H9 (cell line): ENCODE data around the gene RINL. TPM values are rescaled to one million over a fixed set of nuclear protein-coding genes. Genes with fewer than 3 reads are reported as not detected.

ENCODE experiments used
- DNase-seq: peaks from one replicate; pipeline ENCODE4 v3.0.0-alpha.2; 2017
- H2AFZ ChIP-seq: one replicate; pipeline ENCODE4 v1.6.1; 2013; ENCODE audit warnings: mild to moderate bottlenecking, low read length, control low read depth, moderate library complexity
- H2AK5ac ChIP-seq: 2 replicates; pipeline ENCODE4 v1.6.1; 2013; ENCODE audit warnings: low read length, control low read depth, mixed read lengths; ENCODE audit not compliant: insufficient read length
- H2BK120ac ChIP-seq: one replicate; pipeline ENCODE4 v1.6.1; 2013; ENCODE audit warnings: low read depth, mild to moderate bottlenecking, low read length, control low read depth, inconsistent platforms; ENCODE audit not compliant: poor library complexity, severe bottlenecking
- H2BK12ac ChIP-seq: 2 replicates; pipeline ENCODE4 v1.6.1; 2013; ENCODE audit warnings: low read length, control low read depth, mixed read lengths, low read depth; ENCODE audit not compliant: insufficient read length
- H2BK15ac ChIP-seq: 2 replicates; pipeline ENCODE4 v1.6.1; 2013; ENCODE audit warnings: low read depth, low read length, control low read depth
- H2BK20ac ChIP-seq: one replicate; pipeline ENCODE4 v1.6.1; 2013; ENCODE audit warnings: low read depth, mild to moderate bottlenecking, low read length, control low read depth, inconsistent platforms; ENCODE audit not compliant: poor library complexity, severe bottlenecking
- H2BK5ac ChIP-seq: 2 replicates; pipeline ENCODE4 v1.6.1; 2013; ENCODE audit warnings: low read length, control low read depth, mixed read lengths; ENCODE audit not compliant: insufficient read length
- H3K14ac ChIP-seq: 2 replicates; pipeline ENCODE4 v1.6.1; 2013; ENCODE audit warnings: low read length, control low read depth; ENCODE audit not compliant: insufficient read depth
- H3K18ac ChIP-seq: 2 replicates; pipeline ENCODE4 v1.6.1; 2013; ENCODE audit warnings: low read depth, mild to moderate bottlenecking, mixed read lengths, low read length, control low read depth; ENCODE audit not compliant: insufficient read length
- H3K23ac ChIP-seq: 2 replicates; pipeline ENCODE4 v1.6.1; 2013; ENCODE audit warnings: low read length, control low read depth, mixed read lengths, low read depth; ENCODE audit not compliant: insufficient read length
- H3K23me2 ChIP-seq: 2 replicates; pipeline ENCODE4 v1.6.1; 2013; ENCODE audit warnings: low read depth, mild to moderate bottlenecking, mixed read lengths, low read length, control low read depth; ENCODE audit not compliant: insufficient read length, poor library complexity, severe bottlenecking
- H3K27ac ChIP-seq: 2 replicates; pipeline ENCODE4 v1.5.1; 2013; ENCODE audit warnings: low read length, control low read depth, mixed read lengths, low read depth; ENCODE audit not compliant: insufficient read length
- H3K27me3 ChIP-seq: 2 replicates; pipeline ENCODE4 v1.6.1; 2013; ENCODE audit warnings: low read length, control low read depth, inconsistent platforms; ENCODE audit not compliant: insufficient read depth
- H3K4ac ChIP-seq: 2 replicates; pipeline ENCODE4 v1.6.1; 2013; ENCODE audit warnings: low read depth, mild to moderate bottlenecking, control low read depth, inconsistent platforms, low read length, moderate library complexity
- H3K4me1 ChIP-seq: 2 replicates; pipeline ENCODE4 v1.6.1; 2013; ENCODE audit warnings: low read length, control low read depth, inconsistent platforms; ENCODE audit not compliant: insufficient read depth
- H3K4me2 ChIP-seq: 2 replicates; pipeline ENCODE4 v1.6.1; 2013; ENCODE audit warnings: low read length, control low read depth, mixed read lengths; ENCODE audit not compliant: insufficient read length, insufficient read depth
- H3K56ac ChIP-seq: 2 replicates; pipeline ENCODE4 v1.6.1; 2013; ENCODE audit warnings: low read depth, mild to moderate bottlenecking, mixed read lengths, low read length, control low read depth; ENCODE audit not compliant: insufficient read length
- H3K79me1 ChIP-seq: 2 replicates; pipeline ENCODE4 v1.6.1; 2013; ENCODE audit warnings: low read depth, mild to moderate bottlenecking, moderate library complexity, low read length, control low read depth, inconsistent platforms; ENCODE audit not compliant: insufficient read depth, poor library complexity, severe bottlenecking
- H3K79me2 ChIP-seq: 2 replicates; pipeline ENCODE4 v1.6.1; 2013; ENCODE audit warnings: low read length, control low read depth, inconsistent platforms; ENCODE audit not compliant: insufficient read depth
- H3K9ac ChIP-seq: 2 replicates; pipeline ENCODE4 v1.6.1; 2013; ENCODE audit warnings: low read length, control low read depth, mixed read lengths; ENCODE audit not compliant: insufficient read length; ENCODE audit errors: extremely low read depth
- H3K9me3 ChIP-seq: one replicate; pipeline ENCODE4 v1.6.1; 2013; ENCODE audit warnings: low read depth, low read length, inconsistent platforms; ENCODE audit not compliant: control insufficient read depth
- H3T11ph ChIP-seq: one replicate; pipeline ENCODE4 v1.6.1; 2013; ENCODE audit warnings: mild to moderate bottlenecking, low read length, control low read depth, inconsistent platforms
- H4K20me1 ChIP-seq: one replicate; pipeline ENCODE4 v1.6.1; 2013; ENCODE audit not compliant: control insufficient read depth, insufficient read length, insufficient read depth
- H4K5ac ChIP-seq: 2 replicates; pipeline ENCODE4 v1.6.1; 2013; ENCODE audit warnings: low read depth, mild to moderate bottlenecking, mixed read lengths, low read length, control low read depth; ENCODE audit not compliant: insufficient read length
- H4K8ac ChIP-seq: replicated peaks from 2 replicates; pipeline ENCODE4 v1.6.1; 2013; ENCODE audit warnings: low read length, control low read depth, mixed read lengths, low read depth; ENCODE audit not compliant: insufficient read length
- H4K91ac ChIP-seq: 2 replicates; pipeline ENCODE4 v1.6.1; 2013; ENCODE audit warnings: low read depth, mild to moderate bottlenecking, moderate library complexity, mixed read lengths, low read length, control low read depth; ENCODE audit not compliant: insufficient read length
- H3K27ac Mint-ChIP-seq, 3 experiments: 2 replicates in 2 of 3; 3 replicates in 1 of 3; pipeline ENCODE4 v1.8.0; 2020 to 2021; ENCODE audit warnings: mixed read lengths in 3 of 3, mild to moderate bottlenecking in 1 of 3, moderate library complexity in 1 of 3
- H3K27me3 Mint-ChIP-seq: 2 replicates; pipeline ENCODE4 v1.8.0; 2021; ENCODE audit warnings: low read depth, mild to moderate bottlenecking, moderate library complexity, mixed read lengths
- H3K36me3 Mint-ChIP-seq, 3 experiments: 2 replicates in 2 of 3; 3 replicates in 1 of 3; pipeline ENCODE4 v1.8.0; 2020 to 2021; ENCODE audit warnings: low read depth in 3 of 3, mixed read lengths in 3 of 3; ENCODE audit not compliant: insufficient read depth in 1 of 3
- H3K4me1 Mint-ChIP-seq, 2 experiments: 2 replicates each; pipeline ENCODE4 v1.8.0; 2020; ENCODE audit warnings: mixed read lengths in 2 of 2
- H3K4me3 Mint-ChIP-seq, 2 experiments: 2 replicates in 1 of 2; 3 replicates in 1 of 2; pipeline ENCODE4 v1.8.0; 2020 to 2021; ENCODE audit warnings: mild to moderate bottlenecking in 2 of 2, mixed read lengths in 2 of 2, moderate library complexity in 1 of 2
- H3K9me3 Mint-ChIP-seq, 2 experiments: 2 replicates in 1 of 2; 3 replicates in 1 of 2; pipeline ENCODE4 v1.8.0; 2020; ENCODE audit warnings: mild to moderate bottlenecking in 2 of 2, mixed read lengths in 2 of 2, moderate library complexity in 1 of 2
- CTCF ChIP-seq: fragments of 200-600 bp; sonication (generic); conservative IDR thresholded peaks from 3 replicates; pipeline ENCODE4 v1.8.0; 2021; ENCODE audit warnings: antibody characterized with exemption, mild to moderate bottlenecking
- WGBS: extraction: QIAGEN DNeasy Blood & Tissue Kit; methylation state at CpG from one replicate; pipeline ENCODE4 v1.1.7; 2013; ENCODE audit warnings: missing lambda C conversion rate, low lambda C conversion rate, mixed read lengths; ENCODE audit not compliant: insufficient read length; ENCODE audit errors: extremely low coverage; 5-methylcytosine and 5-hydroxymethylcytosine counted together
- total RNA-seq: library from RNA; stranded (reverse); gene quantifications from 2 replicates; pipeline ENCODE4 v1.2.1, GENCODE V29; 2021

Gene RINL
- total RNA-seq, 1 experiment from 2014 or later = 6.4 TPM

DNA sequence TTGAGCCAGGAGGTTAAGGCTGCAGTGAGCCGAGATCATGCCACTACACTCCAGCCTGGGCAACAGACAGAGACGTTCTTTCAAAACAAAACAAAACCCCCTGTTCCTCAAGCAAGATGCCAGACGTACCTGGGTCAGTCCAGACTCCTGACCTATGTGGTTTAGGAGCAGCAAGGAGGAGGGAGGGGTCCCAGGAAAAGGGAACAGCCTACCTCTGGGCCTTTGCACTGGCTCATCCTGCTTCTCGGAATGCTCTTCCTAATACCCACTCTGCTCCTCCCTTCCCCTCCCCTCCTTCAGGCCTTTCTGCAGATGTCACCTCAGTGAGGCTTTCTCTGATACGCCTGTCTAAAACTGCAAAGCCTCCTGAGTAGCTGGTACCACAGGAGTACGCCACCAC, 9.5 kb downstream of the RINL start:
- DNase-seq = no peak
- no peak overlapping the region for H4K91ac ChIP-seq
- peaks cover 12% of the 10 kb centered on the region for H3K27me3 Mint-ChIP-seq
- H3K4me1 Mint-ChIP-seq = peaks cover 14 to 19% of the 10 kb centered on the region in 2 experiments
- H3K4me1 ChIP-seq = no peaks in the 10 kb centered on the region; the same call in 1 of the 2 replicates
- H4K20me1 ChIP-seq = no peaks in the 10 kb centered on the region
- no peaks in the 10 kb centered on the region for H3K9me3 Mint-ChIP-seq
- H3K4me2 ChIP-seq = no peak overlapping the region
- no peak overlapping the region for H2BK120ac ChIP-seq
- H3K79me2 ChIP-seq = no peaks in the 10 kb centered on the region
- H3K27ac Mint-ChIP-seq = no peak overlapping the region
- H3K27ac ChIP-seq = no peak overlapping the region
- TF ChIP-seq CTCF = no peak
- no peak overlapping the region for H4K8ac ChIP-seq
- no peak overlapping the region for H3K14ac ChIP-seq
- H3K9me3 ChIP-seq = no peaks in the 10 kb centered on the region
- H3K56ac ChIP-seq = no peak overlapping the region
- no peak overlapping the region for H3K18ac ChIP-seq
- no peak overlapping the region for H2BK15ac ChIP-seq
- H2AFZ ChIP-seq = no peak overlapping the region
- no peak overlapping the region for H2AK5ac ChIP-seq
- H3K23me2 ChIP-seq = no peaks in the 10 kb centered on the region
- no peak overlapping the region for H2BK5ac ChIP-seq
- H3K27me3 ChIP-seq = no peaks in the 10 kb centered on the region; the same call in 1 of the 2 replicates
- H3T11ph ChIP-seq = no peak overlapping the region
- H2BK12ac ChIP-seq = no peak overlapping the region
- H3K4ac ChIP-seq = no peak overlapping the region
- no peak overlapping the region for H3K9ac ChIP-seq
- H2BK20ac ChIP-seq = no peak overlapping the region
- no peak overlapping the region for H3K4me3 Mint-ChIP-seq
- no peak overlapping the region for H3K23ac ChIP-seq
- H4K5ac ChIP-seq = no peak overlapping the region
- H3K79me1 ChIP-seq = no peaks in the 10 kb centered on the region
- no peaks in the 10 kb centered on the region; a peak in 1 of 7 replicates for H3K36me3 Mint-ChIP-seq
- WGBS = no CpG with 5 or more reads among the region's 6 CpGs
